ENCODE results near the gene KSR1.

KSR1 gene

GRCh38 chr17:27506348-27507218 is 50.3 kb downstream of the KSR1 start:
- no peaks in the 10 kb centered on the region for H3K27me3 ChIP-seq (replicated peaks)
- no peak for TF ChIP-seq CTCF (IDR thresholded peaks at IDR 0.05; ENCODE audit: low read depth, low read length, missing control alignments)
- in situ Hi-C loops (cut with HindIII; ENCODE audit: low pct_ligation_motif_present, low sequenced_read_pairs), result no loop called here
- H3K4me3 ChIP-seq (ENCODE audit: low read depth, low read length), result no peak overlapping the region
- H3K27ac ChIP-seq, result no peak overlapping the region
- DNase-seq, result no peak
- H3K36me3 ChIP-seq (replicated peaks), result no peaks in the 10 kb centered on the region

GRCh38 chr17:27511168-27511883 is 55.1 kb downstream of the KSR1 start:
- H3K27me3 ChIP-seq (replicated peaks), result no peaks in the 10 kb centered on the region
- no peak overlapping the region for H3K4me3 ChIP-seq (ENCODE audit: low read depth, low read length)
- in situ Hi-C loops (cut with HindIII; ENCODE audit: low pct_ligation_motif_present, low sequenced_read_pairs), result no loop called here
- no peaks in the 10 kb centered on the region for H3K36me3 ChIP-seq (replicated peaks)
- no peak overlapping the region for H3K27ac ChIP-seq
- no peak for DNase-seq
- no peak for TF ChIP-seq CTCF (IDR thresholded peaks at IDR 0.05; ENCODE audit: low read depth, low read length, missing control alignments)

GRCh38 chr17:27512031-27512430 is 55.8 kb downstream of the KSR1 start:
- no peaks in the 10 kb centered on the region for H3K36me3 ChIP-seq (replicated peaks)
- no peak overlapping the region for H3K4me3 ChIP-seq (ENCODE audit: low read depth, low read length)
- no peak for TF ChIP-seq CTCF (IDR thresholded peaks at IDR 0.05; ENCODE audit: low read depth, low read length, missing control alignments)
- H3K27me3 ChIP-seq (replicated peaks), result no peaks in the 10 kb centered on the region
- H3K27ac ChIP-seq, result no peak overlapping the region
- in situ Hi-C loops (cut with HindIII; ENCODE audit: low pct_ligation_motif_present, low sequenced_read_pairs), result no loop called here
- no peak for DNase-seq

GRCh38 chr17:27512511-27513346 is 56.5 kb downstream of the KSR1 start:
- Histone ChIP-seq H3K4me3 (ENCODE audit: low read depth, low read length) (no peak overlapping the region), H3K36me3 (replicated peaks) (no peaks in the 10 kb centered on the region), H3K27me3 (replicated peaks) (no peaks in the 10 kb centered on the region), H3K27ac (no peak overlapping the region)
- DNase-seq, result no peak
- no peak for TF ChIP-seq CTCF (IDR thresholded peaks at IDR 0.05; ENCODE audit: low read depth, low read length, missing control alignments)
- in situ Hi-C loops (cut with HindIII; ENCODE audit: low pct_ligation_motif_present, low sequenced_read_pairs), result no loop called here

- Histone ChIP-seq H3K27ac (no peak overlapping the region), H3K27me3 (replicated peaks) (no peaks in the 10 kb centered on the region), H3K4me3 (ENCODE audit: low read depth, low read length) (no peak overlapping the region), H3K36me3 (replicated peaks) (no peaks in the 10 kb centered on the region)
- in situ Hi-C loops (cut with HindIII; ENCODE audit: low pct_ligation_motif_present, low sequenced_read_pairs), result no loop called here
- TF ChIP-seq CTCF (IDR thresholded peaks at IDR 0.05; ENCODE audit: low read depth, low read length, missing control alignments), result no peak
- DNase-seq, result no peak
Measured at GRCh38 chr17:27513849-27514248, 57.6 kb downstream of the KSR1 start.
